ENCODE results near the gene INSC.

INSC gene

DNA sequence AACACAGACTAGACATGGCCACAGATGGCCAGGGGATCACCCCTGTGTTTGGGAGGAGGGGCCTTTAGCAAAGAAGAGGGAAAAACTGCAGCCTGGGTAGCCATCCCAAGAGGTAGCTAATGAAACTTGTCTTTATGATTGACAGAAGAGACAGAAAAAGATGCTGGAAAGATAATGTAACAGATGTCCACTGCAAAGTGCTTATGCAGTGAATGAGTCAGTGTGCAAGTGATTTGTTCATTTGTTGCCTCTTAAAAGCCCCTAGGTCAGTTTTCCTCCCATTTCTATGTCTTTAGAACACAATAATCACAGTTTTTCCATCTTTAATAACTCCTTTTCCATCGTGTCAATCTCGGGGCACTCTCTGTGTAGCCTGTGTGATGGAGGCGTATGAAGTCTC lies 57.2 kb downstream of the INSC start:
- H3K36me3 ChIP-seq (ENCODE audit: insufficient read depth, low read length) = no peaks in the 10 kb centered on the region
- TF ChIP-seq CTCF (IDR thresholded peaks at IDR 0.05; ENCODE audit: low read length) (no peak), EZH2 (IDR thresholded peaks at IDR 0.05; ENCODE audit: borderline replicate concordance, low read length) (no peak)
- H3K9me2 ChIP-seq (ENCODE audit: low read depth, low read length) = no peaks in the 10 kb centered on the region
- no peaks in the 10 kb centered on the region for H3F3A ChIP-seq (ENCODE audit: insufficient read depth, low read length)
- no peak overlapping the region for H2AFZ ChIP-seq (ENCODE audit: low read length)
- no peak overlapping the region for H3K9ac ChIP-seq (ENCODE audit: low read length)
- peaks cover 3% of the 10 kb centered on the region; the same call in 1 of the 2 replicates for H3K27me3 ChIP-seq (ENCODE audit: insufficient read depth, low read length)
- no peak overlapping the region for H3K27ac ChIP-seq (ENCODE audit: low read depth, low read length, poor library complexity, severe bottlenecking)
- H4K20me1 ChIP-seq (ENCODE audit: insufficient read depth, low read length) = no peaks in the 10 kb centered on the region
- no peaks in the 10 kb centered on the region for H3K4me1 ChIP-seq (ENCODE audit: insufficient read depth, low read length, severe bottlenecking)
- no peaks in the 10 kb centered on the region for H3K79me2 ChIP-seq (ENCODE audit: insufficient read depth, low read length)
- no peaks in the 10 kb centered on the region for H3K9me3 ChIP-seq (ENCODE audit: low read length)
- H3K4me2 ChIP-seq (ENCODE audit: low read length) = no peak overlapping the region
- H3K4me3 ChIP-seq (ENCODE audit: low read depth, low read length, poor library complexity, severe bottlenecking) = no peak overlapping the region

- H3K27ac ChIP-seq (ENCODE audit: low read depth, low read length, poor library complexity, severe bottlenecking) = no peak overlapping the region
Measured at GRCh38 chr11:15175831-15176230, 61.1 kb downstream of the INSC start.

DNA sequence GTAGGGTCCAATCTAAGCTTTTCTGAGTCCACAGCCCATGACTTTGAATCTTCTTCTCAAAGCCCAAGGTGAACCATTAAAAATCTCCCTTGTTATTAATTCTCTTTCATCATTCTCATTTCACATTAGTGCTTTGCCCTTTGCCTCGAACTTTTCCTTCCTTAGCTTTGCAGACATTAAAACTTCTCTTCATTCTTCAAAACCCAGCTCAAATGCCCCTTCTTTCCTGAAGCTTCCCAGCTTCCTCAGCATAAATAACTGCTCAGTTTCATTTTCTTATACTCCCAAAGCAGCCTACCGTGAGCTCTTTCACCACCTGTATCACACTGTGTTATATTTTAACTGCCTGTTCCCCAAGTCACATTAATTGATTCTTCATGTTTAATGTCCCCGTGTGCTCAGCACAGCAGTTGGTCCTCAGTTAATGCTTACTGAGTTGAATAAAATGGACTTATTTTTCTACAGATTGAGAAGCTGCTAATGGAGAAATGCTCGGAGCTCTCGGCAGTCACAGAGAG lies 62.0 kb downstream of the INSC start:
- H3F3A ChIP-seq (ENCODE audit: insufficient read depth, low read length) = no peaks in the 10 kb centered on the region
- H3K9me2 ChIP-seq (ENCODE audit: low read depth, low read length) = no peaks in the 10 kb centered on the region
- no peak overlapping the region for H3K4me3 ChIP-seq (ENCODE audit: low read depth, low read length, poor library complexity, severe bottlenecking)
- no peaks in the 10 kb centered on the region for H3K36me3 ChIP-seq (ENCODE audit: insufficient read depth, low read length)
- H2AFZ ChIP-seq (ENCODE audit: low read length) = no peak overlapping the region
- no peaks in the 10 kb centered on the region for H3K79me2 ChIP-seq (ENCODE audit: insufficient read depth, low read length)
- H3K9ac ChIP-seq (ENCODE audit: low read length) = no peak overlapping the region
- no peak overlapping the region for H3K4me2 ChIP-seq (ENCODE audit: low read length)
- H3K4me1 ChIP-seq (ENCODE audit: insufficient read depth, low read length, severe bottlenecking) = no peaks in the 10 kb centered on the region
- H3K9me3 ChIP-seq (ENCODE audit: low read length) = no peaks in the 10 kb centered on the region
- TF ChIP-seq CTCF (IDR thresholded peaks at IDR 0.05; ENCODE audit: low read length) (no peak), EZH2 (IDR thresholded peaks at IDR 0.05; ENCODE audit: borderline replicate concordance, low read length) (no peak)
- H3K27me3 ChIP-seq (ENCODE audit: insufficient read depth, low read length) = peaks cover 3% of the 10 kb centered on the region; the same call in 1 of the 2 replicates
- no peaks in the 10 kb centered on the region for H4K20me1 ChIP-seq (ENCODE audit: insufficient read depth, low read length)
- no peak overlapping the region for H3K27ac ChIP-seq (ENCODE audit: low read depth, low read length, poor library complexity, severe bottlenecking)

More at GRCh38 chr11:15175831-15176230, 61.1 kb downstream of the INSC start:
- Histone ChIP-seq H3K9me2 (ENCODE audit: low read depth, low read length) (no peaks in the 10 kb centered on the region), H3K9ac (ENCODE audit: low read length) (no peak overlapping the region), H3K27me3 (ENCODE audit: insufficient read depth, low read length) (peaks cover 3% of the 10 kb centered on the region; the same call in 1 of the 2 replicates), H3F3A (ENCODE audit: insufficient read depth, low read length) (no peaks in the 10 kb centered on the region), H2AFZ (ENCODE audit: low read length) (no peak overlapping the region), H3K79me2 (ENCODE audit: insufficient read depth, low read length) (no peaks in the 10 kb centered on the region), H3K9me3 (ENCODE audit: low read length) (no peaks in the 10 kb centered on the region), H3K4me1 (ENCODE audit: insufficient read depth, low read length, severe bottlenecking) (no peaks in the 10 kb centered on the region), H4K20me1 (ENCODE audit: insufficient read depth, low read length) (no peaks in the 10 kb centered on the region), H3K4me3 (ENCODE audit: low read depth, low read length, poor library complexity, severe bottlenecking) (no peak overlapping the region), H3K36me3 (ENCODE audit: insufficient read depth, low read length) (no peaks in the 10 kb centered on the region), H3K4me2 (ENCODE audit: low read length) (no peak overlapping the region)
- no peak for TF ChIP-seq EZH2 (IDR thresholded peaks at IDR 0.05; ENCODE audit: borderline replicate concordance, low read length)
- TF ChIP-seq CTCF (IDR thresholded peaks at IDR 0.05; ENCODE audit: low read length) = no peak

Measured in OCI-LY1 (cell line).